Measurements from ENCODE around the gene ECE1. TPM values are rescaled to one million over a fixed set of nuclear protein-coding genes. Genes with fewer than 3 reads are reported as not detected.

Gene ECE1
- total and polyA plus RNA-seq, 12 donors, result 86.1 to 588 (median 222) TPM

GRCh38 chr1:21294266-21294989, 4.2 kb upstream of the ECE1 start:
- no peaks in the 10 kb centered on the region for H3K36me3 ChIP-seq (replicated peaks in 1 of 2)
- H3K4me3 ChIP-seq, result no peak overlapping the region
- 43 to 56% (median 48%) methylated on average over 12 to 13 of the region's 13 CpGs for WGBS, 4 donors
- H3K4me1 ChIP-seq (replicated peaks in 1 of 2), result peaks cover 26 to 73% of the 10 kb centered on the region in 2 donors
- intact Hi-C loops (cut with DNase I), result no loop called here
- H3K27ac ChIP-seq, result peak overlapping the region; percentile 42 to 88 (median 81)
- DNase-seq, result peak in 6 of 7 donors; percentile 41 to 83 (median 62)
- H3K27me3 ChIP-seq, result no peaks in the 10 kb centered on the region
- no peaks in the 10 kb centered on the region for H3K9me3 ChIP-seq (replicated peaks in 1 of 3)
- TF ChIP-seq POLR2A (IDR thresholded peaks at IDR 0.05) (peak in 1 of 2 donors; percentile 13), CTCF (IDR thresholded peaks at IDR 0.05) (no peak)

- intact Hi-C loops (cut with DNase I), result no loop called here
- 79 to 100% (median 81%) methylated on average over 5 to 17 of the region's 17 CpGs for WGBS, 4 donors
These were observed 3.4 kb upstream of the ECE1 start for GRCh38 chr1:21293537-21294265.

GRCh38 chr1:21292984-21293536, 2.8 kb upstream of the ECE1 start:
- intact Hi-C loops (cut with DNase I), result no loop called here
- Histone ChIP-seq H3K4me1 (replicated peaks in 1 of 2) (peaks cover 34 to 75% of the 10 kb centered on the region in 2 donors), H3K4me3 (no peak overlapping the region)

More at GRCh38 chr1:21293537-21294265, 3.4 kb upstream of the ECE1 start:
- DNase-seq, result no peak
- peaks cover 33 to 73% of the 10 kb centered on the region in 2 donors for H3K4me1 ChIP-seq (replicated peaks in 1 of 2)
- H3K27ac ChIP-seq, result peak overlapping the region; percentile 42 to 88 (median 81)
- TF ChIP-seq POLR2A (IDR thresholded peaks at IDR 0.05) (no peak), CTCF (IDR thresholded peaks at IDR 0.05) (no peak)
- H3K4me3 ChIP-seq, result no peak overlapping the region
- no peaks in the 10 kb centered on the region for H3K36me3 ChIP-seq (replicated peaks in 1 of 2)
- no peaks in the 10 kb centered on the region for H3K9me3 ChIP-seq (replicated peaks in 1 of 3)
- no peaks in the 10 kb centered on the region for H3K27me3 ChIP-seq

More at GRCh38 chr1:21292984-21293536, 2.8 kb upstream of the ECE1 start:
- WGBS, 4 donors, result 66 to 85% (median 76%) methylated on average over 6 to 9 of the region's 9 CpGs
- DNase-seq, result no peak
- H3K27me3 ChIP-seq, result no peaks in the 10 kb centered on the region
- H3K9me3 ChIP-seq (replicated peaks in 1 of 3), result no peaks in the 10 kb centered on the region
- H3K36me3 ChIP-seq (replicated peaks in 1 of 2), result no peaks in the 10 kb centered on the region
- H3K27ac ChIP-seq, result peak overlapping the region in 3 of 5 donors; percentile 63 to 88 (median 81)
- TF ChIP-seq POLR2A (IDR thresholded peaks at IDR 0.05) (no peak), CTCF (IDR thresholded peaks at IDR 0.05) (no peak)
